Adrenal gland (tissue), 5 donors: Measurements from ENCODE around the gene PDHX.

ENCODE experiments used
- CTCF ChIP-seq, 6 experiments: fragments of 450-650 bp in 4 of 6; fragments of 200-600 bp in 2 of 6; sonication (generic) in 1 of 6; IDR thresholded peaks; 1 replicate in 5 of 6; 2 replicates in 1 of 6; pipeline versions ENCODE4 v1.5.1 to v1.8.0; 2016 to 2021; ENCODE audit warnings: antibody characterized with exemption in 6 of 6, mild to moderate bottlenecking in 2 of 6, moderate library complexity in 1 of 6
- POLR2A ChIP-seq, 2 donors: fragments of 450-650 bp; IDR thresholded peaks; one replicate each; pipeline ENCODE4 v1.6.1; 2017; ENCODE audit warnings: antibody characterized with exemption in 2 of 2, mild to moderate bottlenecking in 2 of 2, moderate library complexity in 1 of 2
- donor health status: DM: no; HTN: no; CAD: no.

GRCh38 chr11:35039076-35039475, 122.7 kb downstream of the PDHX start:
- TF ChIP-seq CTCF (IDR thresholded peaks at IDR 0.05) (no peak), POLR2A (IDR thresholded peaks at IDR 0.05) (no peak)
